T follicular helper cell (primary cell): ENCODE measurements around the gene BTBD17.

Experiments
- DNase-seq: peaks from one replicate; pipeline ENCODE4 v3.0.0-alpha.2; 2020; ENCODE audit warnings: low read depth

BTBD17 gene

DNA sequence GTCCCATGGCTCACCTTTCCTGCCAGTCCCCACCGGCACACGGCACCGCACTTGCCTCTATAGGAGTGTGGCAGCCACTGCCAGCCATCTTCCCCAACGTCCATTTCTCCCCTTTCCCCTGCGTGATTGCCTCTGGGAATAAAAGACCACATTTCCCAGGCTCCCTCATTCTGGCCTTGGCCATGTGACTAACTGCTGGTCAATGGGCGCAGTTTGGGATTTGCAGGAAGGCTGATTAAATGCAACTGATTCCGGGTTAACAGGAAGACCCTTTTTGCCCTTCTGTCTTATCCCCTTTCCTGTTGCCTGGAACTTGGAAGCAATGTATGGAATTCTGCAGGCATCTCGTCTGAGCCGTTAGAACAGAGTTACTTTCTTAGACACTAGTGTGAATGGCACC, 3.0 kb downstream of the BTBD17 start:
- no peak for DNase-seq

DNA sequence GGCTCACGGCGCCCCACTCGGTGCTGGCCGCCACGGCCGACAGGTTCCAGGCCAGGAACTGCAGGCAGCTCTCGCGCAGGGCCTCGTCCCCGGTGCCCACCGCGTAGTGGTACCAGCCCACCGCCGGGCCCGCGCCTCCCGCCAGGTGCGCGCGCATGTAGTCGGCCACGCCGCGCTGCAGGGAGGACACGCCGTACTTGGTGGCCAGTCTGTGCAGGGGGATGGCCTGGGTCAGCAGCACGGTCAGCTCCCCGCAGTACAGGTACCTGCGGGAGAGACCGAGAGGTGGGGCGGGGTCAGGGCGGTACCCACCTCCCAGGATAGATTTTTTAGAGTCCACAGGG, 4.2 kb downstream of the BTBD17 start:
- DNase-seq = no peak

- no peak for DNase-seq
These were observed 4.8 kb downstream of the BTBD17 start for GRCh38 chr17:74356646-74357465.

DNA sequence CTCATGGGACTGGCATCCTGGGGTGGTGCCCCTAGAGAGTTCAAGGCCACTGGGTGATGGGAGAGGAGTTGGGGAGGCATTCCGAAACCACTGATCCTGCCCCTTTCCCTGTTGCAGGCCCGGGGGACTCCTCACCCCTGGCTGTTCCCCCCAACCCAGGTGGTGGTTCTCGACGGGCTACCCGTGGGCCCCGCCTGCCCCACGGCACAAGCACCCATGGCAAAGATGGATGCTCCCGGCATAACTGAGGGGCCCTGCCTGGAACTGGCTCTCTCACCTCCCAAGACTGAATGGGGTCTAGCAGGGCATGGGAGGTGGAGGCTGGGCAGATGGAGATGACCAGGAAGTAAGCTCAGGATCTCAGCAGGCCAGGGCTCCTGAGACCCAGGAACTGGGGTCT, 6.6 kb downstream of the BTBD17 start:
- DNase-seq = no peak

DNA sequence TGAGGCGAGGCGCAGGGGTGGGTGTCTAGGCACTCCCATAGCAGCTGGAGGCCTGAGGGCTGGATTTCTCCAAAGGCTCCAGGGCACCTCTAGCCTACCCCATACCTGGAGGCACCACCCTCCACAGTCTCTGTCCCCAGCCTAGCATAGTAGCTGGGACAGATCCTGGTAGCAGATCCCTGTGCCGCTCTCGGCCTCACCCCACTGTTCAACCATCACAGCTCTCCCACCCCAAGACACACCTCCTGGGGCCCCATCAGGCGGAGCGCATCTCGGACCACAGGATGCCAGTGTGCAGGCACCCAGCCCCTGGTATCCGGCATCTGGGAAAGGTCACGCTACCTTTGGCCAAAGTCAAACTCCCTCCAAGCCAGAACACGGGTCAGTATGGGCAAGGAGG, 7.1 kb downstream of the BTBD17 start:
- DNase-seq = no peak

DNA sequence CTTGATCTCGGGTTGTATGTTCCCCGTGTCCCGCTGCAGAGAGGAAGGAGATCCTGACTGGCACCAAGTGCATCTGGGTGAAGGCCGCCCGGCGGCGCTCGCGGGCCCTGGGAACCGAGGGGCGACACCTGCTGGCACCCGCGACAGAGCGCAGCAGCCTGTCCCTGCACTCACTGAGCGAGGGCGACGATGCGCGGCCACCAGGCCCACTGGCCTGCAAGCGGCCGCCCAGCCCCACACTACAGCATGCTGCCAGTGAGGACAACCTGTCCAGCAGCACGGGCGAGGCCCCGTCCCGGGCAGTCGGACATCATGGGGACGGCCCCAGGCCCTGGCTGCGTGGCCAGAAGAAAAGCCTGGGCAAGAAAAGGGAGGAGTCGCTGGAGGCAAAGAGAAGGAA, 7.5 kb downstream of the BTBD17 start:
- peak; percentile 28 for DNase-seq

DNA sequence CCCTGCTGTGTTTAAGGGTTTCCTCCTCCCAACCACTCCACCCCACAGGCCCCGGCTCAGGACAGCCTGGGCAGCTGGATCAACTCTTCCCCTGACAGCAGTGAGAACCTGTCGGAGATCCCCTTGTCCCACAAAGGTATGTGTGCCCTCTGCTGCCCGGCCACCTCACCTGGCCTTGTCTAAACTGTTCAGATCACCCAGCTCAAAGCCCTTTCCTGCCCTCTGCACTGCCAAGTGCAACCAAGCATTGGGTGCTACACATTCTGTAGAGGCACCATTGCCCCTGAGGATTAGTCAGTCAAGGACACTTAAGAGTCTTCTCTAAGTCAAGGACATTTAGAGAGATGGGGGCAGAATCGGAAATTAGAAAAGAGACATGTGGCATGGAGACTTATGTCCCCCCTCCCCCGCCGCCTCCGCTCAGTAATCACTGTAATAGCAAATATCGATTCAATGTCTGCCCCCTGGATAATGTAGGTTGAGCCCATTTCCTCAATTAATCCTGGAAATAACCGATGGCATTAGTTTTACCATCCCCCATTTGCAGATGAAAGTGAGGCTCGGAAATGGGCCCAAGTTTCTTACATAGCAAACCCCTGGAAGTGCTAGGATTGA, 8.1 kb downstream of the BTBD17 start:
- DNase-seq = no peak

GRCh38 chr17:74351552-74352210, 10.0 kb downstream of the BTBD17 start:
- DNase-seq = no peak

- DNase-seq = no peak
These were observed 11.2 kb downstream of the BTBD17 start for GRCh38 chr17:74350486-74350885.

GRCh38 chr17:74349120-74349519, 12.5 kb downstream of the BTBD17 start:
- DNase-seq = no peak

GRCh38 chr17:74347646-74348045, 14.0 kb downstream of the BTBD17 start:
- DNase-seq = no peak

DNA sequence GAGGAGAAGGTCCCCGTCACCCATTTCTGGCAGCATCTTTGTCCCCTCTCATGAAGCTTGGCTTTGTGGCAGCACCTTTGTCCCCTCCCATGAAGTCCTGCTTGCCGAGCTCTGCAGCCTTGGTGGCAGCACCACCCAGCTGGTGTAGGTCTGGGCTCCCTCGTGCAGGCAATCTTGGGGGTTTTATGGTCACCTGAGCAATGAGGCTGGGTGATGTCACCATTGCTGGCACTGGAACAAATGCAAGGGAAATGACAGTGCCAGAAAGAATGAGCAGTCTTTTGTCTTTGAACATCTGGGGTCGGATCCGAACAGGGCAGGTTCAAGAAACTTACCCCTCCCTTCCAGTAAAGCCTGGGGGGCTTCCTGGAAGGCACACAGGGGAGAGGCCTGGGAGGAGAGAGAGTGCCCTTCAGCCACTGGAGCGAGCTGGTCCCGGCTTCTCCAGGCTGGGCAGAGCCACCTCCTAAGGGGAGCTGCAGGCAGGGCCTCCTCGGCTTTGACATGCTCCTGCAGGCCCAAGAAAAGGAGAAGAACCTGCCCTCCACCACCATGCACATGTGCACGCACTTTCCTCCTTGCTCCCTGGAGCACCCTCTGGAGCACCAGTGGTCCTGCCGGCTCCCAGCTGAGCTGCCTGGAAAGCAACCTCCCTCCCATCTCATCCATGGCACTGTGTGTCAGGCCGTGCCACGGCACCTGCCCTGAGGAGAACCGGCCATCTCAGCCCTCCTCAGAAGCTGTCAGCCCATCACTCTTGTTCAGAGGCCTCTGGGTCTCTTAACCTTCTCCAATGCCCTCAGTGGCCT, 16.0 kb downstream of the BTBD17 start:
- DNase-seq = no peak

- no peak for DNase-seq
These were observed 17.0 kb downstream of the BTBD17 start for GRCh38 chr17:74344658-74345057.

DNA sequence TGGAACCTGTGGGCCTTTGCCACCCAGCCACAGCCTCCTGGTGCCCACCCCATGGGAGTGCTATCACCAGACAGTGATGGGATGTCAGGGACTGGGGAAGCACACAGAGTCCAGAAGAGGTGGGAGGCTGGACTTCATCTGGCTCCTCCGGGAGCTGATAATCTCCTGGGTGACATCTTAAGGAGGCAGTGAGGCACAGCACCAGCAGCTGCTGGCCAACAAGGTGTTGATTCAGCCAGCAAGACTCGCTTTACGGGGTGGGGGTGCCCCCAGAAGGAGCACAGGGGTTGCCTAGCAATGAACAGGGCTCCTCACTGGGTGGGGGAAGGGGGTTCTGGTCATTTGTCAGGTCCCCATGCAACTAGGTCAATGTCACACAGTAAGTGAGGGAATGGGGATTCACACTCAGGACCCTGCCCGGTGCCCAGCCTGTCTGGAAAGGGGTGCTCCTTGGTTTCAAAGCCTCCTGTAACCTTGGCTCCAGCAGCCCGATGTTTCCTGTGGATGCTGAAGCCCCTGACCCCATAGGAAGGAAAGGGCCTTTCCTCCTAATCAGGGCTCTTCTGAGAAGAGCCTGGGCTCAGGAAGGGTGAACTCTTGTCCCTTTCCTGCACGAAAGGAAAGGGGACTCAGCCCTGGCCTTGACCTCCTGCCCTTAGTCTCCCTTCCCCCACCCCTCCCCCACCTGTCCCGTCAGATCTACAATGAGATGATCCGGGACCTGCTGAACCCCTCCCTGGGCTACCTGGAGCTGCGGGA, 18.0 kb downstream of the BTBD17 start:
- DNase-seq = no peak

- DNase-seq = no peak
These were observed 18.5 kb downstream of the BTBD17 start for GRCh38 chr17:74343121-74343520.

DNA sequence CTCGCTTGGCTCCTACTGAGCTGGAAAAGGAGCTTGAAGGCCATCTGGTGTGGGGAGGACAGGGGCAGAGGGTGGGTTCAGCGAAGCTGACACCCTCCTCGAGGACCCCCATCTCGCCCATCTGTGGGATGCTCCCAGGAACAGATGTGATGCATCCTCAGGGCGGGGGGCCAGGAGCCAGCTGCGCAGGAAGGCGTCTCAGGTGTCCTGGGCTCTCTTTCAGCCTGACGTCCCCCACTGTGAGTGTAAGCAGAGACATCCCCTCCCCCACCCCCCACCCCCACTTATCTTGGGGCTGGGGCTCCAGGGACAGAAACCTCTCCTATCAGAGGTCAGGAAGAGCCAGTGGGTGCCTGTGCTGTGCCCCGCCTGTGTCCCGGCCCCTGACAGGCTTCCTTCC, 19.4 kb downstream of the BTBD17 start:
- no peak for DNase-seq

DNA sequence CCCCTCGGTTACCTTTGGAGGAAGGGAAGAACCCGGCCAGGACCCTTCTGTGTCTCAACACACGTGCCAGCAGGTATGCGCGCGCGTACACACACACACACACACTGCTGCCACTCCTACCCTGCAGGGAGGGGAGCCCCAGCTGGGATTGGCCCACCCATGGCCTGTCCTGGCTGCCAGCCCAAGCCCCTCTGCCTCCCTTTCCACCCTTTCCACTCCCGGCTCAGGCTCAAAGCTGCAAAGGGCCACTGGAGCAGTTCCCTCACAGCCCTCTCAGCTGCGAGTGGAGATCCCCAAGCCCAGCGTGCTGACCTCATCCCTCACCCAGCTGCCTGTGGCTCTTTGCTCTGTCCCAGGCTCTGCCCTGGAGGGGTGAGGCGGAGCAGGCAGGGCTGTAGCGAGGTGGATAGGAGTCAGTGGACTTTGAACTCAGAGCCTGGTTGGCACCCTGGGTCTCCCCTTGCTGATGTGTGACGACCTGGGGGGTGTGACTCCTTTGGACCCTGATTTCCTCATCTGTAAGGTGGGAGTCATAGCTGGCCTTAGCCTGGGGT, 21.1 kb downstream of the BTBD17 start:
- DNase-seq = no peak

DNA sequence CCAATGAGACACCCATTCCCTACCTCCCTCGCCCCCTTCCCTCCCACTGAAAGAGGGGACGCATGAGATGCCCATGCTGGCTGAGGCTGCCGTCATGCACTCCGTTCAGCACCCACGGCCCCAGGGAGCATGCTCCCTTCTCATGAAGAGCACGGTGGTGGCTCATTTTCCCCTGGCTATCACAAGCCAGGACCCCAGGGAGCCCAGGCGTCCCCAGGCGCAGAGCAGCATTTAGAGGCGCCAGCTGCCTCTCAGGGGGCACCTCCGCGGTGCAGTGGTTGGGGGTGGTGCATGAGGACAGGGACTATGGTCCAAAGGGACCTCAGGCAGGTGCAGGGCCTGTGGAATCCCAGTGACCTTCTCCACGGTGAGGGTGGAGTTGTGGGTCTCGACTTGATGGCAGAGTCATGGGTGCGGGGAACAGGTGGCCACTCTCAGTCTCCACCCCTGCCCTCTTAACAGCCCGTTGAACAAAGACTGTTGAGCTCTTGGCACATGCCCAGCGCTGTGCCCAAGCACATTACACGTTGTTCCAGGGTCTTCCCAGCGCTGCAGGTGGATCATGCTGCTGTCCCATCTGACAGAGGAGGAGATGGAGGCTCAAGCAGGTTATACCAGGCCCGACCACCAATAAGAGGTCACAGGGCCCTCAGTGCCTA, 22.0 kb downstream of the BTBD17 start:
- DNase-seq = no peak

GRCh38 chr17:74337834-74338500, 23.7 kb downstream of the BTBD17 start:
- DNase-seq = no peak

DNA sequence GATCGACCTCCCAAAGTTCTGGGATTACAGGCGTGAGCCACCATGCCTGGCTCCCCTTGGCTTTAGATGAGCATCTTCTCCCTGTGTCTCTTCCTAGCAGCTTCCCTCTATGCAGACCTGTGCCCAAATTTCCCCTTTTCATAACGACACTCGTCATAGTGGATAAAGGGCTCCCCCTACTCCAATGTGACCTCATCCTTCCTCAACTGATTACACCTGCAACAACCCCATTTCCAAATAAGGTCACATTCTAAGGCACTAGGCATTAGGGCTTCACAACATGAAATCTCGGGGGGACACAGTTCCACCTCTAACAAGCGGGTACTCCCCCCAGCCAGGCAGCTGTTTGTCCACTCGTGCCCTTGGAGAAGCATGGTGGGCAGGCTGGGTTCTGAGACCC, 25.4 kb downstream of the BTBD17 start:
- DNase-seq = no peak
